Stimulated activated CD4-positive, alpha-beta T cell treated with anti-CD3 and anti-CD28 coated beads, Interleukin-12 subunit alpha, Interleukin-12 subunit beta, amount 100 ng/mL, for 24 hours (primary cell): ENCODE measurements around the gene MOGAT3.
"Not testable (repeated sequence)": the region's sequence is repeated elsewhere in the genome, so short reads cannot be mapped to it uniquely, and the experiment has no call there.

Experiments used
- DNase-seq, 2 experiments: peaks; one replicate each; pipeline ENCODE4 v3.0.0-alpha.2; 2020; ENCODE audit warnings: low read depth in 2 of 2

MOGAT3 gene

DNA sequence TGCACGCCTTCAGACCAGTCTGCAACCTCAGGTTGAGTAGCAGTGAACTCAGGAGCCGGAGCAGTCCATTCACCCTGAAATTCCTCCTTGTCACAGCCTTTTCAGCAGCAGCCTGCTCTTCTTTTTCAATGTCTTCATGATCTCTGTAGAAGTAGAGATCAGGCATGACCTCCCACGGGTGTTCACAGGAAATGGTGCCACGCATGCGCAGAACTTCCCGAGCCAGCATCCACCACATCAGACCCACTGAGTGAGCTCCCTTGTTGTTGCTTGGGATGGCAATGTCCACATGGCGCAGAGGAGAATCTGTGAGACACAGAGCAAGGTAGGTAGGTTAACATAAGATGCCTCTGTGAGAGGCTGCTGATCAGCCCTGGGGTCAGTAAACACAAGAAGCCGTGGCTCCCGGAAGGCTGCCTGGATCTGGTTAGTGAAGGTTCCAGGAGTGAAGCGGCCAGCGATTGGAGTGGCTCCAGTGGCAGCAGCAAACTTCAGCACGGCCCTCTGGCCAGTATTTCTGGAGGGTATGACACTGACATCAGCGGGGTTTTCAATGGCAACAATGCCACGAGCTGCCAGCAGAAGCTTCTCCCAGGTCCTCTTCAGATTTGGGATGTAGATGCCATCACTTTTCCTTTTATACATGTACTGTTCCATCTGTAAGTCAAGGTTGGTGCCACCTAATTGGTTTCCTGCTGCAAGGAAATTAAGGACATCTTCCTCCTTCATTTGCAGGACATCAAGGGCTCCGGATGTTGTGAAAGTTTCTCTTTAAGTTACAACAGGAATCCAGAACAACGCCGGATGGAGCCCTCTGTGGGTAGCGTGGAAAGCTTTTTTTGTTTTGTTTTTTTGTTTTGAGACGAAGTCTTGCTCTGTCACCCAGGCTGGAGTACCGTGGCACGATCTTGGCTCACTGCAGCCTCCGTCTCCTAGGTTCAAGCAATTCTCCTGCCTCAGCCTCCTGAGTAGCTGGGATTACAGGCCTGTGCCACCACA is 3.2 kb upstream of the MOGAT3 start:
- not testable (repeated sequence) for DNase-seq

- DNase-seq: no peak
Observed at GRCh38 chr7:101202603-101202918, 1.7 kb upstream of the MOGAT3 start.

DNA sequence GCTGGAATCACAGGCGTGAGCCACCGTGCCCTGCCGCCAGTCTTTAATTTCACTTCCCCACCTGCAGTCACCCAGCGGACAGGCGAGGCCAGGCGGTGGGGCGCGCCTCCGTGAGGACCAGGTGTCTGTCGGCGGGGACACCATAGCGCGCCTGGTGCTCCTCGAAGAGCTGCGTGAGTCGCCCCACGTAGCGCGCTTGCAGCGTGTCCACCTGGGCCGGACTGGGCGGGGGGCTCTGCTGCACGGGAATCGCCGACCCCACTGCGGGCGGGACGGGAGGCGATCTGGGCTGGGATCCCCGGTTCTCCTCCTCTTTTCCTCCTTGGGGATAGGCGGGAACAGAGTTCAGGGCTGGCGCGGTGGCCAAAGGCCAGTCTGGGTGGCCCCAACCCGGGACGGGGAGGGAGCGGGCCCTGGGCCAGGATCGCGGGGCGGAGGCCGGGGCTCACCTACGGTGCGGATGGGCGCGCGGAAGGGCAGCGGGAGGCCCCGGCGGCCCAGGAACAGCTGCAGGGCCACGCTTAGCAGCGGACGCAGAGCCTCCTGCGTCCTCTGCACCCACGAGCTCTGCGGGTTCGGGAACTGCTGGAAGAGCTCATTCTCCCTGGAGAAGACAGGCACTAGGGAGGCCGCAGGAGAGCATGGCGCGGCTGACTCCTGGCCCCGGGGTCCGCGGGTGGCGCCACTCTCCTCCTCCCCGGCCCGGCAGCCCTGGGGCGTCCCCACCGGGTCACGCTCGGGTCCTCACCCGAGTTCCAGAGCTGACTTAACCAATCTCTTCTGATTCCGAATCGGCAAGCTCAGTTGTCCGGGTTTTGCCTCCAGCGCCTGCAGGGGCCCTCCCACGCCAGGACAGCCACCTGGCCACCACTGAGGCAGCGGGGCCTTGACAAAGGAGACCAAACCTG is 1.1 kb upstream of the MOGAT3 start:
- no peak for DNase-seq

DNA sequence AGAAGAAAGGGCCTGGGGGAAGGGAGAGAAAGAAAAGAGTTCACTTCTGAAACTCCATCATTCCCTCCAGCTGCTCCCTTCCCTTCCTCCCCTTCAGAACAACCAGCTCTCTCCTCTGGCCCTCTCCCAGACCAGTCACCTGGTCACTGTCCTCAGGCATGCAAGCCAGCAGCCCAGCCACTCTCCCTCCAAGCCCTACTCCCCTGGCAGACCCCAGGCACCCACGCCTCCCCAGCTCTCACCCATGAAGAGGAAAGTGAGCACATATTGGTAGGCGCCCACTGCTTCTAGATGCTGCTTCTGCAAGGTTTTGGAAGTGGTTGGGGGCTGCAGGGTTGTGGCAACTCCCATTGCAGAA is 353 bp downstream of the MOGAT3 start:
- no peak for DNase-seq

- not testable (repeated sequence) for DNase-seq
Observed at GRCh38 chr7:101199522-101199921, 1.3 kb downstream of the MOGAT3 start.

GRCh38 chr7:101198476-101198875 is 2.4 kb downstream of the MOGAT3 start:
- DNase-seq: no peak

DNA sequence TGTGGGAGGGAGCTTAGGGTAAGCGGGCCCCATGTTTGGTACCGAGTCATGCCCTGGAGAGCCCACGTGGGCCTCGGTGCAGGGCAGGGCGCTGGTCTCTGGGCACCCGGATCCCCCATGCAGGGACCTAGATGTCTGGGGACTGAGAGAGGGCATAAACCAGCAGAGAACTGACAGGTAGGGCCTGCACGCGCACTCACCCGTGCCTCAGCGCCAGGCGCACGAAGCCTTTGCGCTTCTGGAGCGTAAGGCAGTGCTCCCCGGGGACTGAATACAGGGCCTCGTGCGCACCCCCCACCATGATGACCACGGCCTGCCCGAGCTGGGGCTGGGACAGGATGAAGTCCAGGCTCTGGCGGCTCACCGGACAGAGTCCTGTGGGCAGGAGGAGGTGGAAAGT is 2.8 kb downstream of the MOGAT3 start:
- no peak for DNase-seq

DNA sequence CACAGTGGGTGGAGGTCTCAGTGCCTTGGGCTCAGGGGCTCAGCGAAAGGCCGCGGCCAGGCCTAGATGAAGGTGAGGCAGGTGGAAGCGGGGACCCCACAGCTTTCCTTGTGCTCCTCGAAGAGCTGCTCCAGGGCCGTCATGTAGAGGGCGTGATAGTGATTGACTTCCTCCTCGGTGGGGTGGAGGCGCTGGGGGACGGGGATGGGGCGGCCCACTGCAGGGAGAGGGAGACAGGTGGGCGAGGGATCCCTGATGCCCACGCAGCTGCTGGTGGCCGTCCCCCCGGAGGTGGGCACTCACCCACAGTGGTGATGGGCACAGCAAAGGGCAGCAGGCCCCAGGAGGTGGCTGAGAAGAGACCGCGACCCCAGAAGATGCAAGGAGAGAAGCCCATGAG is 5.0 kb downstream of the MOGAT3 start:
- DNase-seq: no peak

GRCh38 chr7:101189109-101189508 is 11.7 kb downstream of the MOGAT3 start:
- no peak for DNase-seq

DNA sequence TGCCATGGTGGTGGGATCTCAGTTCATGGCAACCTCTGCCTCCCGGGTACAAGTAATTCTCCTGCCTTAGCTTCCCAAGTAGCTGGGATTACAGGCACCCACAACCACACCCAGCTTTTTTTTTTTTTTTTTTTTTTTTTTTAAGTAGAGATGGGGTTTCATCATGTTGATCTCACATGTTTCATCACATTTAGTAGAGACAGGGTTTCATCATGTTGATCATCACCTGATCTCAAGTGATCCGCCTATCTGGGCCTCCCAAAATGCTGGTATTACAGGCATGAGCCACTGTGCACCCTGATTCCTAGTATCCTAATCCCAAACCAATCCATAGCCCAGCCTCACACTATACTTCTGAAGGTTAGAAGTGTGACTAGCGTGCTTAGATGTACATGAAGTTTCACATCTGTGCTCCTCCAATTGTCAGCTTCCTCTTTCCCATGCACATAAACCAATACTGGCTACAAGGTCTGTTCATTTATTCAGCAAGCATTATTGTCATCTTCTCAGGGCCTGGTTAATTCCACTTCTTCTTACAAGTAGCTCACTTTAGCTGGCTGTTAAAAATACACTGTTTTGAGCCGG is 13.9 kb downstream of the MOGAT3 start:
- no peak for DNase-seq

GRCh38 chr7:101186194-101186593 is 14.6 kb downstream of the MOGAT3 start:
- DNase-seq: no peak

GRCh38 chr7:101185258-101185839 is 15.5 kb downstream of the MOGAT3 start:
- no peak for DNase-seq

DNA sequence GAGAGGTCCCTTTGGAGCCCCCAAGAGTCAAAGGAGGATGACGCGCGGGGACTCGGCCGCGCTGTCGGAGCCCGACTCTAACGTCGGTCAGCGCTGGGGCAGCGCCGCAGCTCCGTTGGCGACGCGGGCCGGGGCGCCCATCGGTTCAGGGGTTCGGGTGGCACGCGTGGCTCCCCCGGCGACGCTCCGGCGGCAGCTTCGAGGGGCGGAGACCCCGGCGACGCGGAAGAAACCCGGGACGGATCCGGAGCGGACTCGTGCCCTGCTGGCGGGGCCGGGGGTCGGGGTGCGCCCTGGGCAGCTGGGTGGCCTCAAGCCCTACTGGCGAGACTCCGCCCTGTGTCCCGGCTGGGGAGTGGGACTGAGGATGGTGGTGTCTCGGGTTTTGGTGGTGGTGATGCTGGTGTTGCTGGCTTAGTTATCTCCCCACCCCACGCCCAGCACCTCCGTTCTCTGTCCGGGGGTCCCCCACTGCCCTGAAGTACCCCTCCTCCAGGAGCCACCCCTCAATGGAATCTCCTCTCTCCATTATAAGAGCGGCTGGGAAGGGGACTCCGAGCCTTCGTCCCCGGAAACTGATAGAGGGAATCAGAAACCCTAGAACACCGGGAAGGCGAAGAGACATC is 20.6 kb downstream of the MOGAT3 start, which contains the start of gene NAT16:
Gene NAT16, minus strand, starts transcription at position 164 of the 626 bp plus-strand sequence. CDS start 5,486 bp downstream, outside the sequence.
- DNase-seq: no peak

GRCh38 chr7:101179713-101180112 is 21.1 kb downstream of the MOGAT3 start:
- no peak for DNase-seq

GRCh38 chr7:101179117-101179516 is 21.7 kb downstream of the MOGAT3 start:
- no peak for DNase-seq

- no peak for DNase-seq
Observed at GRCh38 chr7:101177644-101178043, 23.2 kb downstream of the MOGAT3 start.

DNA sequence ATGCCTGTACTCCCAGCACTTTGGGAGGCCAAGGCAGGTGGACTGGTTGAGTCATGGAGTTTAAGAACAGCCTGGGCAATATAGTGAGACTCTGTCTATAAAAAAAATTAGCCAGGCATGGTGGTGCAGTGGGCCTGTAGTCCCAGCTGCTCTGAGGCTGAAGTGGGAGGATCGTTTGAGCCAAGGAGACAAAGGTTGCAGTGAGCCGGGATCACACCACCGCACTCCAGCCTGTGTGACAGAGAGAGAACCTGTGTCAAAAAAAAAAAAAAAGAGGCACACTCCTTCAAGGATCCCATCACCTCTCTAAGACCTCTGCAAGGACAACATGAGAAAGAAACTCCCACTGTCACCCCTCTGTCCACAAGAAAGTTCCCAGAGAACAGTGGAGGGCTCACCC is 25.2 kb downstream of the MOGAT3 start:
- DNase-seq: no peak

DNA sequence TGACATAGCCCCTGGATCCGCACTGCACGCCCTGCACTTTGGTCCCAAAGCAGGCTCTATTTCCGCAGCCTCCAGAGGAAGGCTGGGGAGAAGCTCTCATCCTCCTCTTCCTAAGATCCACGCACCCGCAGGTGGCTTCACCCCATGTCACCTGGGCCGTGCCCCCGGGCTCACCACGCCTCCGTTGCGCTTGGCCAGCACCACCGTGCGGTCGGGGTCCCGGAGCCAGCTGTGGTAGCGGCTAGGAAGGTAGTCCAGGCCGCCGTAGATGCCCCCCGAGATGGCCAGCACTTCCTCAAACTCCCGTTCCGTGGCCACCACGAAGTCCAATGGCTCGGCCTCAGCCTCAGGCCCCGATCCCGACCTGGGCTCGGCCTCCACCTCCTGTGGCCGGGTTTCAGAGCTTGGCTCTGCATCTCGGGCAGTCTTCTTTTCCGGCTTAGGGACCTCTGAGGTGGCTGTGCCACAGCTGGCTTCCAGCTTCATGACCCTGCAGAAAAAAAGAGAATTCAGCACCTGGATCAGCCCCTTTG is 26.4 kb downstream of the MOGAT3 start:
- DNase-seq: no peak

GRCh38 chr7:101173752-101174244 is 27.0 kb downstream of the MOGAT3 start:
- peak; percentile 55 to 65 for DNase-seq

DNA sequence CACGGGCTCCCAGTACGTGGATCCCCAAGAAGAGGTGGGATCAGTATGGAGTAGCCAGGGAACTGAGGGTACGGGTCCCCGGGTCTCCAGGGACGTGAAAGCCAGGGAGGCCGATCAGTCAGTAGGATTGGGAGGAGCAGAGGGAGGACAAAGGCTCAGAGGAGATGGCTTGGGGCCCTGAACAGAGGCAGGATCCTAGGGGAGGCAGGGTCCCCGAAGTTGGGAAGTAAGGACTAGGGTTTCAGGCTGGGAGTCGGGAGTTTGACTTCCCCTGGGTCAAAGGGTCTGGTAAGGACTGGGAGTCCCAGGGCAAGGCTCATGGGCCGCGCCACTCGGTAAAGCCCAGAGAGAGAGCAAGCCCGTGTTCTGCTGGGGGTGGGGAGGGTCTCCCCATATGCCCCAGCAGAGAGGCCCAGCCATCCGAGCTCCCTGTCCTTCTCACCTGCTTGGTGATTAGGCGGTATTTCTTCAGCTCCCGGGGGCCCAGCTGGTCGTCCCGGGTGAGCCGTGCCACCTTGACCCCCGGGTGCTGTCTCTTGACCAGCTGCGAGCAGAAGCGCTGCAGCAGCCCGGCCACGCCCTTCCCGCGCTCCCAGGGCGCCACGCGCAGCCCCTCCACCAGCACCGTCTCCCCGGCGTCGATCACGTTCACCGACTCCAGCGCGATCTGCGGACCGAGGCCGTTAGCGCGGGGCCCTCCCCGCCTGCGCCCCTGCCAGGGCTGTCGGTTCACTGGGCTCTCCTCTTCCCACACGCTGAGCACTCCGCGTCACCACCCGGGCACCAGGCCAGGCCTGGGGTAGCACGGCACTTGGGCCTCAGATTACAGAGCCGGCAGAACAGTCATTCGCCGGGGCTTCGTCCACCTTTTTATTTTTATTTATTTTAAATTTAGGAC is 27.7 kb downstream of the MOGAT3 start:
- DNase-seq: no peak
